Fibroblast of lung (primary cell): ENCODE data around the gene TMEM92. TPM values are rescaled to one million over a fixed set of nuclear protein-coding genes. Genes with fewer than 3 reads are reported as not detected.

Experiments
- DNase-seq, 2 donors: peaks; one replicate each; pipeline versions ENCODE4 v3.0.0 to v3.0.0-alpha.2; 2010; ENCODE audit warnings: low read depth in 2 of 2
- H2AFZ ChIP-seq: 2 replicates; pipeline ENCODE4 v1.5.1; 2012; ENCODE audit warnings: low read length, control low read depth, inconsistent platforms
- H3K27ac ChIP-seq: 2 replicates; pipeline ENCODE4 v1.5.1; 2011; ENCODE audit warnings: low read length, control low read depth; ENCODE audit not compliant: insufficient read depth
- H3K27me3 ChIP-seq: 2 replicates; pipeline ENCODE4 v1.5.1; 2011; ENCODE audit warnings: mild to moderate bottlenecking, low read length; ENCODE audit not compliant: control insufficient read depth, insufficient read depth
- H3K36me3 ChIP-seq: 2 replicates; pipeline ENCODE4 v1.5.1; 2011; ENCODE audit warnings: low read length; ENCODE audit not compliant: control insufficient read depth, insufficient read depth
- H3K4me1 ChIP-seq: 2 replicates; pipeline ENCODE4 v1.5.1; 2011; ENCODE audit warnings: low read length; ENCODE audit not compliant: control insufficient read depth, insufficient read depth; ENCODE audit errors: extremely low read depth
- H3K4me2 ChIP-seq: 2 replicates; pipeline ENCODE4 v1.5.1; 2011; ENCODE audit warnings: low read length, control low read depth; ENCODE audit not compliant: insufficient read depth; ENCODE audit errors: extremely low read depth
- H3K4me3 ChIP-seq, 4 experiments: fragments of 200-600 bp in 1 of 4; sonication (generic) in 1 of 4; replicated peaks in 1 of 4; 2 replicates each; pipeline ENCODE4 v1.5.1; 2011 to 2016; ENCODE audit warnings: low read length in 4 of 4, low read depth in 3 of 4, mild to moderate bottlenecking in 3 of 4, control low read depth in 2 of 4, inconsistent platforms in 1 of 4, mixed read lengths in 1 of 4; ENCODE audit not compliant: insufficient read depth in 1 of 4; ENCODE audit errors: control extremely low read depth in 1 of 4
- H3K79me2 ChIP-seq: 2 replicates; pipeline ENCODE4 v1.5.1; 2012; ENCODE audit warnings: mild to moderate bottlenecking, low read length, inconsistent platforms; ENCODE audit not compliant: control insufficient read depth, insufficient read depth
- H3K9ac ChIP-seq: 2 replicates; pipeline ENCODE4 v1.5.1; 2011; ENCODE audit warnings: mild to moderate bottlenecking, low read length, control low read depth; ENCODE audit not compliant: insufficient read depth
- H3K9me3 ChIP-seq: 2 replicates; pipeline ENCODE4 v1.5.1; 2012; ENCODE audit warnings: low read depth, low read length; ENCODE audit not compliant: control insufficient read depth, insufficient read depth
- H4K20me1 ChIP-seq: 2 replicates; pipeline ENCODE4 v1.5.1; 2011; ENCODE audit warnings: low read length; ENCODE audit not compliant: control insufficient read depth, insufficient read depth; ENCODE audit errors: extremely low read depth
- EZH2 ChIP-seq: IDR thresholded peaks from 2 replicates; pipeline ENCODE4 v1.5.1; 2012; ENCODE audit warnings: low read length, control low read depth, mild to moderate bottlenecking; ENCODE audit errors: missing control alignments
- polyA plus RNA-seq, 2 donors: library from polyadenylated mRNA; depleted of rRNA in 1 of 2; stranded (reverse) in 1 of 2; unstranded in 1 of 2; fragments of >200 nt; gene quantifications; 2 replicates each; pipeline ENCODE4 v1.2.1, GENCODE V29; 2011 to 2012; ENCODE audit warnings: missing spikeins in 1 of 2
- total RNA-seq: library from RNA; depleted of rRNA; stranded (reverse); fragments of >200 nt; gene quantifications from 2 replicates; pipeline ENCODE4 v1.2.1, GENCODE V29; 2014
- TF ChIP-seq, protein P1 (sequence below), 2 donors: IDR thresholded peaks in 1 of 2; conservative IDR thresholded peaks in 1 of 2; 1 replicate in 1 of 2; 2 replicates in 1 of 2; pipeline ENCODE4 v1.5.1; 2011 to 2012; ENCODE audit warnings: low read length in 2 of 2, control low read depth in 1 of 2, inconsistent platforms in 1 of 2, low read depth in 1 of 2, mild to moderate bottlenecking in 1 of 2

TMEM92 gene
- total and polyA plus RNA-seq, 2 donors (not counting 1 experiment from before 2014, with no cell fraction given) = under 0.01 to 0.05 TPM

DNA sequence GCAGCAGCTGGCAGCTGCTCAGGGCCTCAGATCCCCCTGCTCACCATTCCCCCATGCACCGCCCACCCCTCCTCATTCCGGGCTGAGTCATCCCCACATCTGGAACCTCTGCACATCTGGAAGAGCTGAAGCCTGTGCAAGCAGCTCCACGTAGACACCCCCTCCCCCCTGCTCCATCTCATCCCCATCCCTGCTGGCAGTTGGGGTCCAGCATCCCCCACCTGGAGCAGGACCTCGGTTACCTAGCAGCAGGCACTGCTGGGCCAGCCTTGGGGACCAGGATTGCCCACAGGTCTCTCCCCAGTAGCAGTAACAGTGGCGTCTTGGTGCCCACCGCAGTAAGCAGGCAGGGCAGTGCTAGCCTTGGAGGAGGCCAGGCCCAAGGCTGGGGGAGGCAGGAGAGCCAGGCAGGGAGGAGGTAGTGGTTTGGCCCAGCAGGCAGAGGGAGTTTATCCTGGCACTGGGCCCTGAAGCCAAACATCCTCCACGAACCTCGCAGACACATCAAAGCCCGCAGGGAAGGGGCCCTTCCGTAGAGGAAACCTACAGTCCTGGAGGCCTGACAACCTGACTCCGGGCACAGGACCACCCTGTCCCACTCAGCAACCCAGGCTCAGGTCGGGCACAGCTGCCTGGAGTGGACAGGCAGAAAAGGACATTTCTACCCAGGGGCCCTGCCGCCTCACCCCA is 7.7 kb upstream of the TMEM92 start:
- TF ChIP-seq EZH2 = no peak
- TF ChIP-seq, protein P1, sequence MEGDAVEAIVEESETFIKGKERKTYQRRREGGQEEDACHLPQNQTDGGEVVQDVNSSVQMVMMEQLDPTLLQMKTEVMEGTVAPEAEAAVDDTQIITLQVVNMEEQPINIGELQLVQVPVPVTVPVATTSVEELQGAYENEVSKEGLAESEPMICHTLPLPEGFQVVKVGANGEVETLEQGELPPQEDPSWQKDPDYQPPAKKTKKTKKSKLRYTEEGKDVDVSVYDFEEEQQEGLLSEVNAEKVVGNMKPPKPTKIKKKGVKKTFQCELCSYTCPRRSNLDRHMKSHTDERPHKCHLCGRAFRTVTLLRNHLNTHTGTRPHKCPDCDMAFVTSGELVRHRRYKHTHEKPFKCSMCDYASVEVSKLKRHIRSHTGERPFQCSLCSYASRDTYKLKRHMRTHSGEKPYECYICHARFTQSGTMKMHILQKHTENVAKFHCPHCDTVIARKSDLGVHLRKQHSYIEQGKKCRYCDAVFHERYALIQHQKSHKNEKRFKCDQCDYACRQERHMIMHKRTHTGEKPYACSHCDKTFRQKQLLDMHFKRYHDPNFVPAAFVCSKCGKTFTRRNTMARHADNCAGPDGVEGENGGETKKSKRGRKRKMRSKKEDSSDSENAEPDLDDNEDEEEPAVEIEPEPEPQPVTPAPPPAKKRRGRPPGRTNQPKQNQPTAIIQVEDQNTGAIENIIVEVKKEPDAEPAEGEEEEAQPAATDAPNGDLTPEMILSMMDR (conservative IDR thresholded peaks at IDR 0.05 in 1 of 2, IDR thresholded peaks at IDR 0.05 in 1 of 2; ENCODE audit: low read depth in 1 of 2, low read length in 2 of 2) = peak; percentile 19 to 26
- DNase-seq = peak; percentile 85 to 92
- peak overlapping the region; percentile 59 for H3K4me2 ChIP-seq
- H3K9ac ChIP-seq = no peak overlapping the region
- peak overlapping the region; percentile 57 for H3K27ac ChIP-seq
- H3K4me3 ChIP-seq = peak overlapping the region in 1 of 4 experiments; percentile 39
- H3K79me2 ChIP-seq = peaks cover 2% of the 10 kb centered on the region
- no peaks in the 10 kb centered on the region for H4K20me1 ChIP-seq
- no peak overlapping the region for H2AFZ ChIP-seq
- no peaks in the 10 kb centered on the region for H3K9me3 ChIP-seq
- no peaks in the 10 kb centered on the region for H3K36me3 ChIP-seq
- H3K27me3 ChIP-seq = no peaks in the 10 kb centered on the region
- peaks cover 45% of the 10 kb centered on the region for H3K4me1 ChIP-seq

DNA sequence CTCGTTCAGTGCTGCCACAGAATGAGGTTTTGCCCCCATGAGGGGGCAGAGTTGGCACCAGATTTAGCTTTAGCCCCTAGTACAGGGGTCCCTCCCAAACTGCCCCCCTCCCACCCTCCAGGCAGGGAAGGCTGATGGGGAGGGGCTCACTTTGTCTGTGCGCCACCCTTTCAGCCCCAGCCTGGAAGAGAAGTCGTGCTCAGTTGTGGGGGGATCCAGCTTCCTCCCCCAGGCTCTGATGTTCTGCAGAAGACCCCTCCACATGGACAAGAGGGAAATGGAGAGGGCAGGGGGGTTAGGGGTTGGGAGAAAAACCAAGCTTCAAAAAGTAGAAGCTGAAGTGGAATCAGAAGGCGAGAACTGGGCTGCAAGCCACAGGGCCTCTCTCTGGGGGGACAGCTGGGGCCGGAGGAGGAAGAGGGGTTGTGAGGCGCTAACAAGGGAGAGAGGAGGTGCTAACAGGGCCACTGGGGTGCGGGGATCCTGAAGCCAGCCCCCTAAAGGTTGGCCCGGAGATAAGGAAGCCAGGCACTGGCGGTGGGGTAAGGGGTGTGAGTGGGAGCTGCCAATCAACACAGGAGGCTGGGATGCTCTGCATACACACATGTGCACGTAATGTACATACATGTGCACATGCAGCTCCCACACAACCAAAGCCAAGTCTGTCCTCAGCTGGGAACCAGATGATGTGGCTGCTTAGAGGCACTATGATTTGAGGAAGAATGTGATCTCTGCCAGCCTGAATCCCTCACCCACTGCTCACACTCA is 7.0 kb upstream of the TMEM92 start:
- TF ChIP-seq EZH2 = no peak
- TF ChIP-seq, protein P1 (conservative IDR thresholded peaks at IDR 0.05 in 1 of 2, IDR thresholded peaks at IDR 0.05 in 1 of 2; ENCODE audit: low read depth in 1 of 2, low read length in 2 of 2) = no peak
- peak overlapping the region in 1 of 4 experiments; percentile 39 for H3K4me3 ChIP-seq
- no peak overlapping the region for H2AFZ ChIP-seq

DNA sequence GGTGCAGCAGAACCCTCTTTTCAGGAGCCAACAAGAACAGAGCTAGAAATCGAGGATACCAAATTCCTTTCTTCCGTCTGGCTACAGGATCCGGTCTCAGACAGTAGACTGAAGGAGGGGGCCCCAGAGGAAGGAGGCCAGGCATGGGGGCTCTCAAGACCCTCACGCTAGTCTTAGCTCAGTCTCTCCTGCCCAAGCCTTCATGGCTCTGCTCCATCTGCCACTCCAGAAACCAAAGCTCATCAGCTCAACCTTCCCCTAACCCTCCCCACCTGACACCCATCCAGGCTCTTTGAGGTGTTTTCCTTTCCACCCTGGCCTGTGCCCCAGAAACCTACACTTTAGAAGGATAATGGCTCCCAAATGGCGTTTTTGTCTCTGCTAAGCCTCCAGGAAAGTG is 6.2 kb upstream of the TMEM92 start:
- Histone ChIP-seq H3K9me3 (no peaks in the 10 kb centered on the region), H3K9ac (no peak overlapping the region), H3K4me1 (peaks cover 46% of the 10 kb centered on the region), H3K27ac (no peak overlapping the region), H3K79me2 (peaks cover 2% of the 10 kb centered on the region), H3K27me3 (no peaks in the 10 kb centered on the region), H3K4me3 (no peak overlapping the region), H2AFZ (no peak overlapping the region), H4K20me1 (no peaks in the 10 kb centered on the region), H3K4me2 (no peak overlapping the region), H3K36me3 (no peaks in the 10 kb centered on the region)
- TF ChIP-seq, protein P1 (conservative IDR thresholded peaks at IDR 0.05 in 1 of 2, IDR thresholded peaks at IDR 0.05 in 1 of 2; ENCODE audit: low read depth in 1 of 2, low read length in 2 of 2) = no peak
- TF ChIP-seq EZH2 = no peak
- DNase-seq = no peak

More for the DNA sequence above, 7.0 kb upstream of the TMEM92 start:
- no peaks in the 10 kb centered on the region for H3K36me3 ChIP-seq
- H3K4me2 ChIP-seq = peak overlapping the region; percentile 59
- peak overlapping the region; percentile 57 for H3K27ac ChIP-seq
- no peaks in the 10 kb centered on the region for H3K27me3 ChIP-seq
- peak in 1 of 2 donors; percentile 57 for DNase-seq
- H3K9ac ChIP-seq = no peak overlapping the region
- H3K4me1 ChIP-seq = peaks cover 46% of the 10 kb centered on the region
- H3K79me2 ChIP-seq = peaks cover 2% of the 10 kb centered on the region
- H4K20me1 ChIP-seq = no peaks in the 10 kb centered on the region
- no peaks in the 10 kb centered on the region for H3K9me3 ChIP-seq
